ENCODE results near the gene MAGEC2. TPM values are rescaled to one million over a fixed set of nuclear protein-coding genes. Genes with fewer than 3 reads are reported as not detected.

MAGEC2 gene
- not detected in 2 replicates for total RNA-seq (ENCODE audit: low replicate concordance)
- long read RNA-seq: 0 reads

GRCh38 chrX:142204522-142205433 is at the start of gene MAGEC2:
Gene MAGEC2, minus strand, starts transcription at chrX:142205290. Its CDS starts 1,303 bp downstream, at chrX:142203987.
- TF ChIP-seq, protein P1, sequence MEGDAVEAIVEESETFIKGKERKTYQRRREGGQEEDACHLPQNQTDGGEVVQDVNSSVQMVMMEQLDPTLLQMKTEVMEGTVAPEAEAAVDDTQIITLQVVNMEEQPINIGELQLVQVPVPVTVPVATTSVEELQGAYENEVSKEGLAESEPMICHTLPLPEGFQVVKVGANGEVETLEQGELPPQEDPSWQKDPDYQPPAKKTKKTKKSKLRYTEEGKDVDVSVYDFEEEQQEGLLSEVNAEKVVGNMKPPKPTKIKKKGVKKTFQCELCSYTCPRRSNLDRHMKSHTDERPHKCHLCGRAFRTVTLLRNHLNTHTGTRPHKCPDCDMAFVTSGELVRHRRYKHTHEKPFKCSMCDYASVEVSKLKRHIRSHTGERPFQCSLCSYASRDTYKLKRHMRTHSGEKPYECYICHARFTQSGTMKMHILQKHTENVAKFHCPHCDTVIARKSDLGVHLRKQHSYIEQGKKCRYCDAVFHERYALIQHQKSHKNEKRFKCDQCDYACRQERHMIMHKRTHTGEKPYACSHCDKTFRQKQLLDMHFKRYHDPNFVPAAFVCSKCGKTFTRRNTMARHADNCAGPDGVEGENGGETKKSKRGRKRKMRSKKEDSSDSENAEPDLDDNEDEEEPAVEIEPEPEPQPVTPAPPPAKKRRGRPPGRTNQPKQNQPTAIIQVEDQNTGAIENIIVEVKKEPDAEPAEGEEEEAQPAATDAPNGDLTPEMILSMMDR (conservative IDR thresholded peaks at IDR 0.05): no peak
- Mint-ChIP-seq H3K9me3 (no peaks in the 10 kb centered on the region), H3K27me3 (no peaks in the 10 kb centered on the region), H3K4me3 (no peak within 1 kb of the TSS), H3K27ac (no peak within 1 kb of the TSS), H3K36me3 (no peaks in the 10 kb centered on the region), H3K4me1 (ENCODE audit: unreplicated experiment) (no peaks in the 10 kb centered on the region)
- DNase-seq (ENCODE audit: extremely low spot score, unreplicated experiment): no peak

- Mint-ChIP-seq H3K27ac (no peak overlapping the region), H3K36me3 (no peaks in the 10 kb centered on the region), H3K9me3 (no peaks in the 10 kb centered on the region), H3K4me1 (ENCODE audit: unreplicated experiment) (no peaks in the 10 kb centered on the region), H3K27me3 (no peaks in the 10 kb centered on the region), H3K4me3 (no peak overlapping the region)
- TF ChIP-seq, protein P1 (conservative IDR thresholded peaks at IDR 0.05): no peak
- DNase-seq (ENCODE audit: extremely low spot score, unreplicated experiment): no peak
Measured at GRCh38 chrX:142251680-142252079, 46.6 kb upstream of the MAGEC2 start.

DNA sequence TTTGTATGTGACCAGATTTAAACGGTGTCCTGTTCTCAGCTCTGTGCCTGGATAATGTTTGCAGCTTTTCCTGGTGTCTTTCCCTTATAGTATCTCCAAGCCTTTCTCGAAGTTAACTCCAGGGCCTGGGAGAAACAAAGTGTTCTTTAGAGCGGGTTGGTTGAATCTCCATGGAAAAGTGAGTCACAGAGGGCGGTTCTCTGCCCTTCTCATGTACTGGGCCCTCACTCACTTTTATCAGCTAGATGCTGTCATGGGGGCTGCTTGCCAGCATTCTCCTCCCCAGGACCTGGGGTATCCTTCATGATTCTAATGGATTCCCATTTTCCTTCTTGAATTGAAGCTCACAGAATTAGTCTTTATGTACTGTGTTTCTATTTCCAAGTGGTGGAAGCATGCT is 46.1 kb upstream of the MAGEC2 start:
- H3K4me3 Mint-ChIP-seq: no peak overlapping the region
- DNase-seq (ENCODE audit: extremely low spot score, unreplicated experiment): no peak
- H3K27ac Mint-ChIP-seq: no peak overlapping the region
- no peaks in the 10 kb centered on the region for H3K4me1 Mint-ChIP-seq (ENCODE audit: unreplicated experiment)
- TF ChIP-seq, protein P1 (conservative IDR thresholded peaks at IDR 0.05): no peak
- H3K27me3 Mint-ChIP-seq: no peaks in the 10 kb centered on the region
- H3K9me3 Mint-ChIP-seq: no peaks in the 10 kb centered on the region
- H3K36me3 Mint-ChIP-seq: no peaks in the 10 kb centered on the region

DNA sequence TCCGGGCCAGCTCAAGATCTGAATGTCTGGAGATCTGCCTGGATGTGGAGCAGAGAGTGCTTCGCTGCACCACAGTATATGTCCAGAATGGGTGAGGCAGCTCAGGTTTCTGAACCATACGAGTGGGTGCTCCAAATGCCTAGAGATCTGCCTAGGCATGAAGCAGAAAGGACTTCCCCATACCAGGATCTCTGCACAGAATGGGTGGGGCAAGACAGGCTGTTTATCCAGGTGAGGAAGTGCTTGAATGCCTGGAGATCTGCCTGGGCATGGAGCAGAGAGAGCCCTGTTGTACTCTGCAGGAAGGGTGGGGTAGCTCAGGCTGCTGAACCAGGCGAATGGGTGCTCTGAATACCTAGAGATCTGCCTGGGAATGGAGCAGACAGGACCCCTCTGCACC is 45.4 kb upstream of the MAGEC2 start:
- no peak overlapping the region for H3K4me3 Mint-ChIP-seq
- H3K27me3 Mint-ChIP-seq: no peaks in the 10 kb centered on the region
- H3K9me3 Mint-ChIP-seq: no peaks in the 10 kb centered on the region
- DNase-seq (ENCODE audit: extremely low spot score, unreplicated experiment): no peak
- TF ChIP-seq, protein P1 (conservative IDR thresholded peaks at IDR 0.05): no peak
- no peaks in the 10 kb centered on the region for H3K4me1 Mint-ChIP-seq (ENCODE audit: unreplicated experiment)
- peak overlapping the region; percentile 46 for H3K27ac Mint-ChIP-seq
- no peaks in the 10 kb centered on the region for H3K36me3 Mint-ChIP-seq

GRCh38 chrX:142249721-142250120 is 44.6 kb upstream of the MAGEC2 start:
- H3K27ac Mint-ChIP-seq: no peak overlapping the region
- H3K36me3 Mint-ChIP-seq: no peaks in the 10 kb centered on the region
- no peak for DNase-seq (ENCODE audit: extremely low spot score, unreplicated experiment)
- H3K4me3 Mint-ChIP-seq: no peak overlapping the region
- TF ChIP-seq, protein P1 (conservative IDR thresholded peaks at IDR 0.05): no peak
- H3K9me3 Mint-ChIP-seq: no peaks in the 10 kb centered on the region
- no peaks in the 10 kb centered on the region for H3K4me1 Mint-ChIP-seq (ENCODE audit: unreplicated experiment)
- no peaks in the 10 kb centered on the region for H3K27me3 Mint-ChIP-seq
